OCI-LY1 (cell line): Measurements from ENCODE around the gene CTU1.

Source experiments
- CTCF ChIP-seq: fragments of 200-600 bp; sonication (generic), shearing (Covaris generic); IDR thresholded peaks from 2 replicates; pipeline ENCODE4 v1.5.1; 2017; ENCODE audit warnings: mild to moderate bottlenecking, antibody characterized with exemption, low read length, moderate library complexity, mixed read lengths
- EZH2 ChIP-seq: fragments of 200-600 bp; sonication (generic), shearing (Covaris generic); IDR thresholded peaks from 2 replicates; pipeline ENCODE4 v1.8.0; 2017; ENCODE audit warnings: borderline replicate concordance, mixed run types, mild to moderate bottlenecking, antibody characterized with exemption, low read length, moderate library complexity, mixed read lengths

- no peak for TF ChIP-seq EZH2
- no peak for TF ChIP-seq CTCF
These were observed 36.4 kb upstream of the CTU1 start for GRCh38 chr19:51144482-51145045.
